Measurements from ENCODE around the gene TMEM141. TPM values are rescaled to one million over a fixed set of nuclear protein-coding genes. Genes with fewer than 3 reads are reported as not detected.

Gene TMEM141
- polyA plus RNA-seq, 1 donor = 324 TPM

DNA sequence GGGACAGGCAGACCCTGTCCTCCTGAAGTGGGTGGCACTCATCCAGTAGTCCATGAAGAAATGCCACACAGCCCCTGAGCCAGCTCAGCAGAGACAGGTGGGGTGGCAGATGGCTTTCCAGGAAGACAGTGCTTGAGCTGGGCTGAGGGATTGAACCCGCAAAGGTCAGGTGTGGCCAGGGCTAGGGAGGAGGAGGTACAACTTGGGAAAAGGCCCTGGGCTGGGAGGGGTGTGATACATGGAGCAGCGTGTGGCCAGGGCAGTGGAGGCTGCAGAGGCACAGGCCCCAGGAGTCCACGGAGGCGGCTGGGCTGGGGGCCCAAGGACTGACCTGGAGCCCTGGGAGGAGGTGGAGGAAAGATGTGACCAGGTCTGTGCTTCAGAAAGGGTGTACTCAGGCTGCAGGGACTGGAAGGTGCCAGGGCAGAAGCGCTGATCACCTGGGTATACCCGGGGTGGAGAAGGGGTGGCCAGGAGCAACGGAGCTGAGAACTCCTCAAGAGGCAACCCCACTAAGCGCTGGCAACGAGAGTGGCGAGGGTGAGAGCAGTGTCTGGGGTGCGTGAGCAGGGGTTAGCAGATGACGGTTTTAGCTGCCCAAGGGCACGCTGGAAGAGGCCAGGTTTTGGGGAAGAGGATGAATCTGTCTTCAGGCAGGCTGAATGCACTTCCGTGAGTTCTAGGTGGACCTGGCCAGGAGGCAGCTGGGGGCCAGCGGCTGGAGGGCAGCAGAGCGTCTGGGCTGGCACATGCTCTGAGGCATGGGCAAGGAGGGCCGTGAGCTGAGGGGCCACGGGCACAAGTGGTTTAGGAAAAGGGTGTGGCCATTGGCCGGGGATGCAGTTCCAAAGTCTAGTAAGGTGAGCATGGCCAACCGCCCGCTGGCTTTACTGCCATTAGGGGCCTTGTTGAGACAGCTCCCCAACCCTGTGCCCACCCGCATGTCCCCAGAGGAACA lies 12.7 kb downstream of the TMEM141 start:
- no peak overlapping the region for H3K27ac ChIP-seq (ENCODE audit: low read length)
- peaks cover 15% of the 10 kb centered on the region for H3K36me3 ChIP-seq (ENCODE audit: control insufficient read depth, insufficient read depth, low read length)
- H3K27me3 ChIP-seq (ENCODE audit: control insufficient read depth, insufficient read depth, low read length) = peaks cover 18% of the 10 kb centered on the region
- H3K9me3 ChIP-seq (ENCODE audit: control insufficient read depth, low read depth, low read length) = peaks cover 13% of the 10 kb centered on the region
- DNase-seq = no peak
- H3K4me3 ChIP-seq (ENCODE audit: low read length) = no peak overlapping the region
- peaks cover 31% of the 10 kb centered on the region for H3K4me1 ChIP-seq (ENCODE audit: control insufficient read depth, insufficient read depth, low read length)
- WGBS (ENCODE audit: insufficient coverage, low lambda C conversion rate) = no CpG with 5 or more reads among the region's 22 CpGs

DNA sequence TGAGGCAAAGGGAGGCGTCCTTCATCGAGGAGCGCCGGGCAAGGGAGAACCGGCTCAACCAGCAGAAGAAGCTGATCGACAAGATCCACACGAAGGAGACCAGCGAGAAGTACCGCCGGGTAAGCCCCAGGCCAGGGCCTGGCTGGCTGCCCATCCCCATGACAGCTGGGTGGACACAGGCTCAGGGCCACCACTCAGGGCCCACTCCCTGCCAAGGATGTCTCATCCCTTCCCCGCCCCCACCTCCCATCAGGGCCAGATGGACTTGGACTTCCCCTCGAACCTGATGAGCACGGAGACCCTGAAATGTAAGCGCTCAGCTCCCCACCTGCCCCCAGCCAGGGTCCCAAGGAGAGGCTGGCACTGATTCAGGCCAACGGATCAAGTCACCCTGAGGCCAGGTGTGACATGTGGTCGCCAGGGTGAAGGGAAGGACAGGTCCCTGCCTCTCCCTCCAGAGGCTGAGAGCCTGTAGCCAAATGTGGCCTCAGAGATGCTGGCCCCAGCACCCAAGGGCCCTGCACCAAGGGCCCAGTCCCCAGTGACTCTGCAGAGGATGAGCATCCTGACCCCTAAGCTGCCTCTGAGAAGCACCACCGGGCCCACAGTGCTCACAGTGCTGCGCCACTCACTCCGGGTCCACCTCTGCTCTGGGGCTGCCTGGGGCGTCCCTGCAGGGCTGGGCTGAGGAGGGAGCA lies 13.5 kb downstream of the TMEM141 start:
- Histone ChIP-seq H3K9me3 (ENCODE audit: control insufficient read depth, low read depth, low read length) (peaks cover 5% of the 10 kb centered on the region), H3K27ac (ENCODE audit: low read length) (no peak overlapping the region), H3K4me1 (ENCODE audit: control insufficient read depth, insufficient read depth, low read length) (peaks cover 27% of the 10 kb centered on the region), H3K4me3 (ENCODE audit: low read length) (no peak overlapping the region), H3K36me3 (ENCODE audit: control insufficient read depth, insufficient read depth, low read length) (peaks cover 16% of the 10 kb centered on the region), H3K27me3 (ENCODE audit: control insufficient read depth, insufficient read depth, low read length) (peaks cover 10% of the 10 kb centered on the region)
- DNase-seq = no peak
- WGBS (ENCODE audit: insufficient coverage, low lambda C conversion rate) = 80% methylated on average over 1 of the region's 20 CpGs

DNA sequence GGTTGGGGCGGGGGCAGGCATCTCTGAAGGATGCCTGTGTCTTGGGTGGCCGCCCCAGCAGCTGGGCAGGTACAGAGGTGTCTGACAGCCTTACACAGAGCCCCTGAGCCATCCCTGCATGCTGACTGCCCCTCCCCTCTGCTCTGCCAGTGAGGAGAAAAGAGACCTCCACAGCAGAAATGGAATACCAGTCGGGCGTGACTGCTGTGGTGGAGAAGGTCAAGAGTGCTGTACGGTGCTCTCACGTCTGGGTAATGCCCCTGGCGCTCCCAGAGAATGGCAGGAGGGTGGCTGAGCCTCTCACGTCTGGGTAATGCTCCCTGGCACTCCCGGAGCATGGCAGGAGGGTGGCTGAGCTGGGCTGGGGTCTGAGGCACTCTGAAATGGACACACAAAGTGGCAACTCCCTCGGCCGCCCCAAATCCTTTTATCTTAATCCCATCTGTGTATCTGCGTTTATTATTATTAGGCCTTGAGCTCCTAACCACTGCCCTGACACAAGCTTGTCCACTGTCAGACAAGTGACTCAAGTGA lies 14.1 kb downstream of the TMEM141 start:
- peaks cover 2% of the 10 kb centered on the region for H3K9me3 ChIP-seq (ENCODE audit: control insufficient read depth, low read depth, low read length)
- H3K27ac ChIP-seq (ENCODE audit: low read length) = no peak overlapping the region
- no CpG with 5 or more reads among the region's 12 CpGs for WGBS (ENCODE audit: insufficient coverage, low lambda C conversion rate)
- peaks cover 30% of the 10 kb centered on the region for H3K4me1 ChIP-seq (ENCODE audit: control insufficient read depth, insufficient read depth, low read length)
- peaks cover 21% of the 10 kb centered on the region for H3K36me3 ChIP-seq (ENCODE audit: control insufficient read depth, insufficient read depth, low read length)
- no peak overlapping the region for H3K4me3 ChIP-seq (ENCODE audit: low read length)
- no peak for DNase-seq
- peaks cover 6% of the 10 kb centered on the region for H3K27me3 ChIP-seq (ENCODE audit: control insufficient read depth, insufficient read depth, low read length)

GRCh38 chr9:136806067-136806466 lies 14.9 kb downstream of the TMEM141 start:
- H3K4me3 ChIP-seq (ENCODE audit: low read length) = no peak overlapping the region
- H3K27ac ChIP-seq (ENCODE audit: low read length) = no peak overlapping the region
- H3K4me1 ChIP-seq (ENCODE audit: control insufficient read depth, insufficient read depth, low read length) = peaks cover 30% of the 10 kb centered on the region
- H3K36me3 ChIP-seq (ENCODE audit: control insufficient read depth, insufficient read depth, low read length) = peaks cover 23% of the 10 kb centered on the region
- peaks cover 2% of the 10 kb centered on the region for H3K9me3 ChIP-seq (ENCODE audit: control insufficient read depth, low read depth, low read length)
- peaks cover 2% of the 10 kb centered on the region for H3K27me3 ChIP-seq (ENCODE audit: control insufficient read depth, insufficient read depth, low read length)
- no CpG with 5 or more reads among the region's 10 CpGs for WGBS (ENCODE audit: insufficient coverage, low lambda C conversion rate)
- no peak for DNase-seq

- H3K4me3 ChIP-seq (ENCODE audit: low read length) = peak overlapping the region; percentile 79
- no peak for DNase-seq
- no CpG with 5 or more reads among the region's 25 CpGs for WGBS (ENCODE audit: insufficient coverage, low lambda C conversion rate)
- peak overlapping the region; percentile 81 for H3K27ac ChIP-seq (ENCODE audit: low read length)
- H3K4me1 ChIP-seq (ENCODE audit: control insufficient read depth, insufficient read depth, low read length) = peaks cover 27% of the 10 kb centered on the region
- H3K36me3 ChIP-seq (ENCODE audit: control insufficient read depth, insufficient read depth, low read length) = peaks cover 29% of the 10 kb centered on the region
- H3K9me3 ChIP-seq (ENCODE audit: control insufficient read depth, low read depth, low read length) = peaks cover 2% of the 10 kb centered on the region
- H3K27me3 ChIP-seq (ENCODE audit: control insufficient read depth, insufficient read depth, low read length) = peaks cover 2% of the 10 kb centered on the region
Measured at GRCh38 chr9:136806631-136807201, 15.6 kb downstream of the TMEM141 start.

DNA sequence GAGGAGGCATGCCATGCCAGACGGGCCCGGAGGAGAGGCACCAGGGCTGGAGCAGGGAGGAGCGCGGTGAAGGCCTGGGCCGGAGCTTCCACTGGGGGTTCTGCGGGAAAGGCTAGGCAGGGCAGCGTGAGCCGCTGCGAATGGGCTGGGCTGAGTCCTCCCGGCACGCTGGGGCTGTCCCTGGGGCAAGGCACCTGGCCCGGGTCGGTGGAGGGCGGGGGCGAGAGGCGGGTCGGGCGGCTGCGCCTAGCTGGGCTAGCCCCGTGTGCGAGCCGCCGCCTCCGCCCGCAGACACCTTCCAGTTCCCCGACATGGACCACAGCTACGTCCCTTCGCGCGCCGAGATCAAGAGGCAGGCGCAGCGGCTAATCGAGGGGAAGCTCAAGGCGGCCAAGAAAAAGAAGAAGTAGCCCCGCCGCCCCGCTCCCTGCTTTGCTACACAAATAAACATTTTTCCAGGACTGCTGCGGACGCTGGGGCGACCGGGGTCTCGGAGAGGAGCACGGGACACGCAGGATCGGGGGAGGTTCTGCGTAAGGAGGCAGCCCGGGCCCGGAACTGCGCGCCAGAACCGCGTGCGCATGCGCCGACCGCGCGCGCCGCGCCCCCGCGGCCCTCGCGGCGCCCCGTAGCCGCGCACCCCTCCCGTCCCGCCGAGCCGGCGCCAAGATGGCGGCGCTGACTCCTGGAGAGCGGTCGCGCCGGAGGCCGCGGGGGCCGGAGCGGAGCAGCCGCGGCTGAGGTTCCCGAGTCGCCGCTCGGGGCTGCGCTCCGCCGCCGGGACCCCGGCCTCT lies 16.3 kb downstream of the TMEM141 start, which contains the start of gene RABL6:
Gene RABL6, plus strand, starts transcription at position 668 of the 794 bp plus-strand sequence. CDS start 249 bp downstream, outside the sequence.
- Histone ChIP-seq H3K27me3 (ENCODE audit: control insufficient read depth, insufficient read depth, low read length) (no peaks in the 10 kb centered on the region), H3K9me3 (ENCODE audit: control insufficient read depth, low read depth, low read length) (peaks cover 2% of the 10 kb centered on the region), H3K4me3 (ENCODE audit: low read length) (peak within 1 kb of the TSS; percentile 79), H3K27ac (ENCODE audit: low read length) (peak within 1 kb of the TSS; percentile 83), H3K4me1 (ENCODE audit: control insufficient read depth, insufficient read depth, low read length) (peaks cover 27% of the 10 kb centered on the region), H3K36me3 (ENCODE audit: control insufficient read depth, insufficient read depth, low read length) (peaks cover 30% of the 10 kb centered on the region)
- no CpG with 5 or more reads among the region's 96 CpGs for WGBS (ENCODE audit: insufficient coverage, low lambda C conversion rate)
- peak; percentile 77 to 88 for DNase-seq

GRCh38 chr9:136808075-136808805 lies 17.1 kb downstream of the TMEM141 start:
- Histone ChIP-seq H3K9me3 (ENCODE audit: control insufficient read depth, low read depth, low read length) (peaks cover 2% of the 10 kb centered on the region), H3K27me3 (ENCODE audit: control insufficient read depth, insufficient read depth, low read length) (no peaks in the 10 kb centered on the region), H3K27ac (ENCODE audit: low read length) (peak overlapping the region; percentile 83), H3K4me1 (ENCODE audit: control insufficient read depth, insufficient read depth, low read length) (peaks cover 27% of the 10 kb centered on the region), H3K36me3 (ENCODE audit: control insufficient read depth, insufficient read depth, low read length) (peaks cover 38% of the 10 kb centered on the region), H3K4me3 (ENCODE audit: low read length) (peak overlapping the region; percentile 76)
- WGBS (ENCODE audit: insufficient coverage, low lambda C conversion rate) = no CpG with 5 or more reads among the region's 93 CpGs
- peak in 1 of 2 donors; percentile 46 for DNase-seq

- peaks cover 27% of the 10 kb centered on the region for H3K4me1 ChIP-seq (ENCODE audit: control insufficient read depth, insufficient read depth, low read length)
- peak overlapping the region; percentile 83 for H3K27ac ChIP-seq (ENCODE audit: low read length)
- H3K36me3 ChIP-seq (ENCODE audit: control insufficient read depth, insufficient read depth, low read length) = peaks cover 40% of the 10 kb centered on the region
- peak overlapping the region; percentile 50 for H3K4me3 ChIP-seq (ENCODE audit: low read length)
- no peak for DNase-seq
- 0% methylated on average over 1 of the region's 14 CpGs for WGBS (ENCODE audit: insufficient coverage, low lambda C conversion rate)
- H3K9me3 ChIP-seq (ENCODE audit: control insufficient read depth, low read depth, low read length) = peaks cover 2% of the 10 kb centered on the region
- no peaks in the 10 kb centered on the region for H3K27me3 ChIP-seq (ENCODE audit: control insufficient read depth, insufficient read depth, low read length)
Measured at GRCh38 chr9:136808806-136809158, 17.6 kb downstream of the TMEM141 start.

- H3K36me3 ChIP-seq (ENCODE audit: control insufficient read depth, insufficient read depth, low read length) = peaks cover 43% of the 10 kb centered on the region
- H3K27ac ChIP-seq (ENCODE audit: low read length) = no peak overlapping the region
- no peaks in the 10 kb centered on the region for H3K9me3 ChIP-seq (ENCODE audit: control insufficient read depth, low read depth, low read length)
- peaks cover 10% of the 10 kb centered on the region for H3K4me1 ChIP-seq (ENCODE audit: control insufficient read depth, insufficient read depth, low read length)
- no peak overlapping the region for H3K4me3 ChIP-seq (ENCODE audit: low read length)
- no peaks in the 10 kb centered on the region for H3K27me3 ChIP-seq (ENCODE audit: control insufficient read depth, insufficient read depth, low read length)
- DNase-seq = no peak
- 97% methylated on average over 5 of the region's 13 CpGs for WGBS (ENCODE audit: insufficient coverage, low lambda C conversion rate)
Measured at GRCh38 chr9:136814725-136815421, 23.7 kb downstream of the TMEM141 start.

Measured in large intestine (tissue), 3 donors.